ENCODE measurements around the gene HUNK. TPM values are rescaled to one million over a fixed set of nuclear protein-coding genes. Genes with fewer than 3 reads are reported as not detected.

Gene HUNK
- total and polyA plus RNA-seq, 2 donors from 2014 or later, result 2.7 to 17.2 TPM

GRCh38 chr21:31885146-31885545, 12.3 kb downstream of the HUNK start:
- no peaks in the 10 kb centered on the region for H3K27me3 ChIP-seq (ENCODE audit: control insufficient read depth, insufficient read depth, low read length)
- DNase-seq, result peak in 1 of 5 donors; percentile 8
- no peak overlapping the region for H3K9ac ChIP-seq (ENCODE audit: low read length in 3 of 3)
- FAIRE-seq, result no peak
- H3K4me1 ChIP-seq (ENCODE audit: control insufficient read depth in 2 of 3, insufficient read depth in 2 of 3, low read depth in 1 of 3, low read length in 3 of 3), result peaks cover 0 to 3% (median 0%) of the 10 kb centered on the region in 3 donors
- no peaks in the 10 kb centered on the region for H3K36me3 ChIP-seq (ENCODE audit: control insufficient read depth in 2 of 3, insufficient read depth in 3 of 3, low read length in 3 of 3)
- no peak for TF ChIP-seq CTCF (IDR thresholded peaks at IDR 0.05; ENCODE audit: borderline replicate concordance, extremely low read depth, insufficient read depth)
- H3K9me3 ChIP-seq (ENCODE audit: control insufficient read depth in 2 of 3, insufficient read depth in 1 of 3, low read length in 3 of 3), result no peaks in the 10 kb centered on the region
- intact Hi-C loops (cut with DNase I), result no loop called here
- H3K4me3 ChIP-seq (ENCODE audit: low read length in 3 of 3), result no peak overlapping the region
- no peak overlapping the region for H3K27ac ChIP-seq (ENCODE audit: low read depth in 2 of 2, low read length in 2 of 2)

- DNase-seq (peak in 1 of 5 donors; percentile 21), FAIRE-seq (no peak)
- H3K4me1 ChIP-seq (ENCODE audit: control insufficient read depth in 2 of 3, insufficient read depth in 2 of 3, low read depth in 1 of 3, low read length in 3 of 3), result peaks cover 0 to 3% (median 0%) of the 10 kb centered on the region in 3 donors
- no peaks in the 10 kb centered on the region for H3K9me3 ChIP-seq (ENCODE audit: control insufficient read depth in 2 of 3, insufficient read depth in 1 of 3, low read length in 3 of 3)
- no peaks in the 10 kb centered on the region for H3K36me3 ChIP-seq (ENCODE audit: control insufficient read depth in 2 of 3, insufficient read depth in 3 of 3, low read length in 3 of 3)
- intact Hi-C loops (cut with DNase I), result no loop called here
- no peak overlapping the region for H3K27ac ChIP-seq (ENCODE audit: low read depth in 2 of 2, low read length in 2 of 2)
- no peak for TF ChIP-seq CTCF (IDR thresholded peaks at IDR 0.05; ENCODE audit: borderline replicate concordance, extremely low read depth, insufficient read depth)
- no peak overlapping the region for H3K9ac ChIP-seq (ENCODE audit: low read length in 3 of 3)
- no peaks in the 10 kb centered on the region for H3K27me3 ChIP-seq (ENCODE audit: control insufficient read depth, insufficient read depth, low read length)
- no peak overlapping the region for H3K4me3 ChIP-seq (ENCODE audit: low read length in 3 of 3)
These were observed 14.1 kb downstream of the HUNK start for GRCh38 chr21:31886915-31887314.

- no peak for FAIRE-seq
- Histone ChIP-seq H3K4me1 (ENCODE audit: control insufficient read depth in 2 of 3, insufficient read depth in 2 of 3, low read depth in 1 of 3, low read length in 3 of 3) (peaks cover 0 to 3% (median 0%) of the 10 kb centered on the region in 3 donors), H3K27ac (ENCODE audit: low read depth in 2 of 2, low read length in 2 of 2) (no peak overlapping the region), H3K36me3 (ENCODE audit: control insufficient read depth in 2 of 3, insufficient read depth in 3 of 3, low read length in 3 of 3) (no peaks in the 10 kb centered on the region), H3K9ac (ENCODE audit: low read length in 3 of 3) (no peak overlapping the region), H3K4me3 (ENCODE audit: low read length in 3 of 3) (no peak overlapping the region), H3K9me3 (ENCODE audit: control insufficient read depth in 2 of 3, insufficient read depth in 1 of 3, low read length in 3 of 3) (no peaks in the 10 kb centered on the region), H3K27me3 (ENCODE audit: control insufficient read depth, insufficient read depth, low read length) (no peaks in the 10 kb centered on the region)
- peak in 1 of 5 donors; percentile 20 for DNase-seq
- TF ChIP-seq CTCF (IDR thresholded peaks at IDR 0.05; ENCODE audit: borderline replicate concordance, extremely low read depth, insufficient read depth), result no peak
- intact Hi-C loops (cut with DNase I), result no loop called here
These were observed 14.6 kb downstream of the HUNK start for GRCh38 chr21:31887391-31887841.

GRCh38 chr21:31888936-31889371, 16.1 kb downstream of the HUNK start:
- H3K4me3 ChIP-seq (ENCODE audit: low read length in 3 of 3), result peak overlapping the region in 1 of 3 donors; percentile 28
- no peaks in the 10 kb centered on the region for H3K9me3 ChIP-seq (ENCODE audit: control insufficient read depth in 2 of 3, insufficient read depth in 1 of 3, low read length in 3 of 3)
- no peaks in the 10 kb centered on the region for H3K27me3 ChIP-seq (ENCODE audit: control insufficient read depth, insufficient read depth, low read length)
- intact Hi-C loops (cut with DNase I), result no loop called here
- peak overlapping the region; percentile 53 to 61 for H3K27ac ChIP-seq (ENCODE audit: low read depth in 2 of 2, low read length in 2 of 2)
- DNase-seq (peak in 4 of 5 donors; percentile 59 to 91 (median 76)), FAIRE-seq (peak; percentile 88)
- no peak overlapping the region for H3K9ac ChIP-seq (ENCODE audit: low read length in 3 of 3)
- peaks cover 0 to 7% (median 0%) of the 10 kb centered on the region in 3 donors for H3K4me1 ChIP-seq (ENCODE audit: control insufficient read depth in 2 of 3, insufficient read depth in 2 of 3, low read depth in 1 of 3, low read length in 3 of 3)
- H3K36me3 ChIP-seq (ENCODE audit: control insufficient read depth in 2 of 3, insufficient read depth in 3 of 3, low read length in 3 of 3), result no peaks in the 10 kb centered on the region
- TF ChIP-seq CTCF (IDR thresholded peaks at IDR 0.05; ENCODE audit: borderline replicate concordance, extremely low read depth, insufficient read depth), result no peak

Data from kidney (tissue), 14 donors.